Stimulated activated naive CD8-positive, alpha-beta T cell treated with anti-CD3 and anti-CD28 coated beads, Interleukin-15, amount 100 ng/mL, for 72 hours (primary cell): ENCODE measurements around the gene USP38.
"Not testable (repeated sequence)": the region's sequence is repeated elsewhere in the genome, so short reads cannot be mapped to it uniquely, and the experiment has no call there.

Experiments
- ATAC-seq: fragments of 150-1000 bp; cut with Tn5 transposase; 2 replicates; pipeline ENCODE4 v1.10.0; 2021; ENCODE audit warnings: mild to moderate bottlenecking, moderate library complexity
- DNase-seq, 2 donors: peaks; one replicate each; pipeline ENCODE4 v3.0.0; 2021 to 2022
- H3K27ac Mint-ChIP-seq, 2 donors: one replicate each; pipeline ENCODE4 v1.8.0; 2022; ENCODE audit warnings: mild to moderate bottlenecking in 2 of 2, mixed read lengths in 2 of 2, moderate library complexity in 2 of 2
- H3K27me3 Mint-ChIP-seq: one replicate; pipeline ENCODE4 v1.8.0; 2022; ENCODE audit warnings: mixed read lengths
- H3K4me1 Mint-ChIP-seq: one replicate; pipeline ENCODE4 v1.8.0; 2022; ENCODE audit warnings: mild to moderate bottlenecking, mixed read lengths
- H3K4me3 Mint-ChIP-seq, 2 donors: one replicate each; pipeline ENCODE4 v1.8.0; 2022; ENCODE audit warnings: mild to moderate bottlenecking in 2 of 2, mixed read lengths in 2 of 2, moderate library complexity in 1 of 2
- H3K9me3 Mint-ChIP-seq, 2 donors: one replicate each; pipeline ENCODE4 v1.8.0; 2022; ENCODE audit warnings: mixed read lengths in 2 of 2

Gene USP38

GRCh38 chr4:143189528-143189927 lies 4.8 kb downstream of the USP38 start:
- peak overlapping the region; percentile 22 to 78 for H3K4me3 Mint-ChIP-seq
- H3K4me1 Mint-ChIP-seq: peaks cover 41% of the 10 kb centered on the region
- H3K27me3 Mint-ChIP-seq: no peaks in the 10 kb centered on the region
- ATAC-seq (no peak), DNase-seq (no peak)
- H3K9me3 Mint-ChIP-seq: no peaks in the 10 kb centered on the region
- peak overlapping the region in 1 of 2 donors; percentile 66 for H3K27ac Mint-ChIP-seq

GRCh38 chr4:143195581-143195980 lies 10.9 kb downstream of the USP38 start:
- no peak overlapping the region for H3K4me3 Mint-ChIP-seq
- no peaks in the 10 kb centered on the region for H3K9me3 Mint-ChIP-seq
- DNase-seq (no peak), ATAC-seq (no peak)
- H3K27ac Mint-ChIP-seq: no peak overlapping the region
- H3K4me1 Mint-ChIP-seq: peaks cover 29% of the 10 kb centered on the region
- H3K27me3 Mint-ChIP-seq: no peaks in the 10 kb centered on the region

GRCh38 chr4:143196323-143196722 lies 11.6 kb downstream of the USP38 start:
- Mint-ChIP-seq H3K27ac (no peak overlapping the region), H3K27me3 (no peaks in the 10 kb centered on the region), H3K4me1 (peaks cover 24% of the 10 kb centered on the region), H3K4me3 (no peak overlapping the region), H3K9me3 (no peaks in the 10 kb centered on the region)
- DNase-seq (no peak), ATAC-seq (no peak)

- Mint-ChIP-seq H3K9me3 (no peaks in the 10 kb centered on the region), H3K27me3 (no peaks in the 10 kb centered on the region), H3K4me3 (no peak overlapping the region), H3K27ac (no peak overlapping the region), H3K4me1 (peaks cover 20% of the 10 kb centered on the region)
- no peak for ATAC-seq
- DNase-seq: no peak
Observed at GRCh38 chr4:143199503-143199902, 14.8 kb downstream of the USP38 start.

GRCh38 chr4:143202824-143203223 lies 18.1 kb downstream of the USP38 start:
- H3K4me1 Mint-ChIP-seq: peaks cover 12% of the 10 kb centered on the region
- no peak overlapping the region for H3K4me3 Mint-ChIP-seq
- H3K27me3 Mint-ChIP-seq: no peaks in the 10 kb centered on the region
- ATAC-seq (no peak), DNase-seq (no peak)
- H3K27ac Mint-ChIP-seq: no peak overlapping the region
- no peaks in the 10 kb centered on the region for H3K9me3 Mint-ChIP-seq

- H3K27ac Mint-ChIP-seq: no peak overlapping the region
Observed at GRCh38 chr4:143203577-143203976, 18.9 kb downstream of the USP38 start.

GRCh38 chr4:143207555-143207954 lies 22.8 kb downstream of the USP38 start:
- DNase-seq: no peak
- no peak for ATAC-seq
- no peaks in the 10 kb centered on the region for H3K4me1 Mint-ChIP-seq
- no peaks in the 10 kb centered on the region for H3K9me3 Mint-ChIP-seq
- H3K27ac Mint-ChIP-seq: peak overlapping the region in 1 of 2 donors; percentile 4
- no peak overlapping the region for H3K4me3 Mint-ChIP-seq
- H3K27me3 Mint-ChIP-seq: no peaks in the 10 kb centered on the region

More at GRCh38 chr4:143203577-143203976, 18.9 kb downstream of the USP38 start:
- H3K9me3 Mint-ChIP-seq: no peaks in the 10 kb centered on the region
- H3K4me1 Mint-ChIP-seq: peaks cover 12% of the 10 kb centered on the region
- no peak for ATAC-seq
- no peak for DNase-seq
- no peak overlapping the region for H3K4me3 Mint-ChIP-seq
- H3K27me3 Mint-ChIP-seq: no peaks in the 10 kb centered on the region

GRCh38 chr4:143212566-143212965 lies 27.8 kb downstream of the USP38 start:
- no peak for DNase-seq
- H3K9me3 Mint-ChIP-seq: no peaks in the 10 kb centered on the region
- no peak overlapping the region for H3K4me3 Mint-ChIP-seq
- ATAC-seq: no peak
- H3K4me1 Mint-ChIP-seq: no peaks in the 10 kb centered on the region
- H3K27ac Mint-ChIP-seq: no peak overlapping the region
- no peaks in the 10 kb centered on the region for H3K27me3 Mint-ChIP-seq

GRCh38 chr4:143215873-143216272 lies 31.2 kb downstream of the USP38 start:
- ATAC-seq: no peak
- no peaks in the 10 kb centered on the region for H3K9me3 Mint-ChIP-seq
- H3K27ac Mint-ChIP-seq: no peak overlapping the region
- no peaks in the 10 kb centered on the region for H3K4me1 Mint-ChIP-seq
- H3K27me3 Mint-ChIP-seq: no peaks in the 10 kb centered on the region
- no peak overlapping the region for H3K4me3 Mint-ChIP-seq
- no peak for DNase-seq

GRCh38 chr4:143224255-143224654 lies 39.5 kb downstream of the USP38 start:
- no peaks in the 10 kb centered on the region for H3K9me3 Mint-ChIP-seq
- ATAC-seq: no peak

GRCh38 chr4:143225167-143225566 lies 40.5 kb downstream of the USP38 start:
- no peak for ATAC-seq
- Mint-ChIP-seq H3K27me3 (no peaks in the 10 kb centered on the region), H3K9me3 (no peaks in the 10 kb centered on the region), H3K27ac (no peak overlapping the region), H3K4me3 (no peak overlapping the region), H3K4me1 (no peaks in the 10 kb centered on the region)
- DNase-seq: no peak

More at GRCh38 chr4:143224255-143224654, 39.5 kb downstream of the USP38 start:
- H3K4me3 Mint-ChIP-seq: no peak overlapping the region
- no peaks in the 10 kb centered on the region for H3K27me3 Mint-ChIP-seq
- DNase-seq: no peak
- no peak overlapping the region for H3K27ac Mint-ChIP-seq
- H3K4me1 Mint-ChIP-seq: no peaks in the 10 kb centered on the region

GRCh38 chr4:143230683-143231082 lies 46.0 kb downstream of the USP38 start:
- Mint-ChIP-seq H3K27me3 (no peaks in the 10 kb centered on the region), H3K27ac (no peak overlapping the region), H3K4me1 (no peaks in the 10 kb centered on the region), H3K9me3 (no peaks in the 10 kb centered on the region), H3K4me3 (no peak overlapping the region)
- no peak for DNase-seq
- ATAC-seq: no peak

GRCh38 chr4:143232277-143232676 lies 47.6 kb downstream of the USP38 start:
- H3K27ac Mint-ChIP-seq: no peak overlapping the region
- no peak for ATAC-seq

GRCh38 chr4:143234153-143234552 lies 49.4 kb downstream of the USP38 start:
- Mint-ChIP-seq H3K27me3 (no peaks in the 10 kb centered on the region), H3K4me3 (no peak overlapping the region), H3K9me3 (no peaks in the 10 kb centered on the region)

More at GRCh38 chr4:143232277-143232676, 47.6 kb downstream of the USP38 start:
- Mint-ChIP-seq H3K4me1 (no peaks in the 10 kb centered on the region), H3K4me3 (no peak overlapping the region), H3K9me3 (no peaks in the 10 kb centered on the region), H3K27me3 (no peaks in the 10 kb centered on the region)
- no peak for DNase-seq

GRCh38 chr4:143237195-143237594 lies 52.5 kb downstream of the USP38 start:
- H3K27ac Mint-ChIP-seq, DNase-seq: not testable (repeated sequence)

More at GRCh38 chr4:143234153-143234552, 49.4 kb downstream of the USP38 start:
- ATAC-seq (no peak), DNase-seq (no peak)
- H3K4me1 Mint-ChIP-seq: no peaks in the 10 kb centered on the region
- H3K27ac Mint-ChIP-seq: no peak overlapping the region

GRCh38 chr4:143240939-143241679 lies 56.4 kb downstream of the USP38 start:
- no peaks in the 10 kb centered on the region for H3K27me3 Mint-ChIP-seq
- H3K27ac Mint-ChIP-seq: peak overlapping the region in 1 of 2 donors; percentile 80
- H3K4me3 Mint-ChIP-seq: no peak overlapping the region
- H3K9me3 Mint-ChIP-seq: peaks cover 8 to 16% of the 10 kb centered on the region in 2 donors
- ATAC-seq (no peak), DNase-seq (no peak)
- H3K4me1 Mint-ChIP-seq: no peaks in the 10 kb centered on the region

More at GRCh38 chr4:143237195-143237594, 52.5 kb downstream of the USP38 start:
- H3K4me1 Mint-ChIP-seq, ATAC-seq, H3K9me3 Mint-ChIP-seq, H3K27me3 Mint-ChIP-seq, H3K4me3 Mint-ChIP-seq: not testable (repeated sequence)

GRCh38 chr4:143241892-143242291 lies 57.2 kb downstream of the USP38 start:
- no peak for DNase-seq
- Mint-ChIP-seq H3K4me3 (no peak overlapping the region), H3K9me3 (peaks cover 8 to 16% of the 10 kb centered on the region in 2 donors), H3K27ac (no peak overlapping the region), H3K4me1 (no peaks in the 10 kb centered on the region), H3K27me3 (no peaks in the 10 kb centered on the region)
- ATAC-seq: no peak
